Prostate gland (tissue), 2 donors: Measurements from ENCODE around the gene GNAS-AS1.

Experiments
- CTCF ChIP-seq, 4 experiments: fragments of 200-600 bp in 2 of 4; fragments of 450-650 bp in 2 of 4; sonication (generic) in 2 of 4; IDR thresholded peaks; 1 replicate in 3 of 4; 2 replicates in 1 of 4; pipeline ENCODE4 v1.5.1; 2016 to 2019; ENCODE audit warnings: antibody characterized with exemption in 4 of 4, mild to moderate bottlenecking in 2 of 4, moderate library complexity in 2 of 4
- POLR2A ChIP-seq: fragments of 450-650 bp; IDR thresholded peaks from one replicate; pipeline ENCODE4 v1.6.1; 2016; ENCODE audit warnings: antibody characterized with exemption, mild to moderate bottlenecking
- POLR2AphosphoS5 ChIP-seq: sonication (generic); formaldehyde crosslinking; IDR thresholded peaks from one replicate; pipeline ENCODE4 v1.6.1; 2017; ENCODE audit warnings: antibody characterized with exemption

- TF ChIP-seq POLR2AphosphoS5 (no peak), POLR2A (no peak), CTCF (IDR thresholded peaks at IDR 0.05) (no peak)
Observed at GRCh38 chr20:58794510-58795180, 56.1 kb downstream of the GNAS-AS1 start.
